B cell (primary cell): ENCODE measurements around the gene LIPK. TPM values are rescaled to one million over a fixed set of nuclear protein-coding genes. Genes with fewer than 3 reads are reported as not detected.

Experiments used
- ATAC-seq: fragments of 200-7000 bp; cut with Tn5 transposase; one replicate; pipeline ENCODE4 v1.10.0; 2021; ENCODE audit warnings: low read depth, mild to moderate bottlenecking, moderate number of reproducible peaks, moderate library complexity
- CTCF ChIA-PET: fragments of 350-600 bp; sonication (Branson Sonifier 250); formaldehyde crosslinking; loops from one replicate; lab custom pipeline; 2021; ENCODE audit warnings: antibody characterized with exemption, inconsistent platforms; lab: Charles Lee
- POLR2A ChIA-PET: fragments of 350-600 bp; sonication (Branson Sonifier 250); formaldehyde crosslinking; loops from one replicate; lab custom pipeline; 2021; ENCODE audit warnings: antibody characterized with exemption; lab: Charles Lee
- DNase-seq: peaks from one replicate; pipeline ENCODE4 v3.0.0; 2013
- H2AFZ ChIP-seq: 2 replicates; pipeline ENCODE4 v1.6.1; 2012; ENCODE audit warnings: mild to moderate bottlenecking, low read depth, low read length; ENCODE audit not compliant: insufficient read depth, poor library complexity, severe bottlenecking
- H3K27ac ChIP-seq, 2 donors: 1 replicate in 1 of 2; 2 replicates in 1 of 2; pipeline ENCODE4 v1.5.1; 2012 to 2013; ENCODE audit warnings: low read length in 2 of 2, mild to moderate bottlenecking in 2 of 2, moderate library complexity in 1 of 2
- H3K27me3 ChIP-seq, 4 experiments: fragments of 200-600 bp in 1 of 4; sonication (generic) in 1 of 4; replicated peaks in 1 of 4; 1 replicate in 2 of 4; 2 replicates in 2 of 4; pipeline versions ENCODE4 v1.6.1 to v1.7.0; 2013 to 2016; ENCODE audit warnings: low read length in 3 of 4, mild to moderate bottlenecking in 2 of 4, mixed read lengths in 1 of 4, moderate library complexity in 1 of 4; ENCODE audit not compliant: insufficient read depth in 4 of 4, control insufficient read depth in 3 of 4; ENCODE audit errors: control extremely low read depth in 1 of 4
- H3K36me3 ChIP-seq, 2 experiments: replicated peaks in 1 of 2; 1 replicate in 1 of 2; 2 replicates in 1 of 2; pipeline versions ENCODE4 v1.6.1 to v1.7.1; 2013; ENCODE audit warnings: low read length in 1 of 2; ENCODE audit not compliant: insufficient read depth in 2 of 2, control insufficient read depth in 1 of 2; ENCODE audit errors: control extremely low read depth in 1 of 2, extremely low read depth in 1 of 2
- H3K4me1 ChIP-seq, 2 donors: fragments of 200-600 bp in 1 of 2; sonication (generic) in 1 of 2; 1 replicate in 1 of 2; 2 replicates in 1 of 2; pipeline versions ENCODE4 v1.5.1 to v1.6.1; 2013 to 2017; ENCODE audit warnings: low read length in 2 of 2; ENCODE audit not compliant: control insufficient read depth in 2 of 2, insufficient read depth in 2 of 2
- H3K4me2 ChIP-seq: replicated peaks from 2 replicates; pipeline ENCODE3; 2012; ENCODE audit warnings: mild to moderate bottlenecking, low read depth, low read length; ENCODE audit not compliant: poor library complexity, severe bottlenecking
- H3K4me3 ChIP-seq, 5 experiments: fragments of 200-600 bp in 1 of 5; sonication (generic) in 1 of 5; 1 replicate in 3 of 5; 2 replicates in 2 of 5; pipeline versions ENCODE4 v1.5.1 to v1.7.0; 2011 to 2016; ENCODE audit warnings: low read length in 4 of 5, mild to moderate bottlenecking in 4 of 5, low read depth in 2 of 5, control low read depth in 1 of 5, moderate library complexity in 1 of 5; ENCODE audit not compliant: insufficient read depth in 1 of 5; ENCODE audit errors: control extremely low read depth in 1 of 5, extremely low read depth in 1 of 5
- H3K79me2 ChIP-seq: fragments of 200-600 bp; sonication (generic); one replicate; pipeline ENCODE4 v1.6.0; 2016; ENCODE audit warnings: low read length; ENCODE audit not compliant: control insufficient read depth, insufficient read depth
- H3K9ac ChIP-seq: fragments of 200-600 bp; sonication (generic); 2 replicates; pipeline ENCODE4 v1.6.1; 2017; ENCODE audit warnings: mild to moderate bottlenecking, low read length, moderate library complexity
- H3K9me3 ChIP-seq, 3 donors: one replicate each; pipeline versions ENCODE4 v1.6.1 to v1.7.1; 2013; ENCODE audit warnings: low read length in 2 of 3; ENCODE audit not compliant: control insufficient read depth in 2 of 3, insufficient read depth in 1 of 3; ENCODE audit errors: control extremely low read depth in 1 of 3
- H4K20me1 ChIP-seq: 2 replicates; pipeline ENCODE4 v1.6.0; 2012; ENCODE audit warnings: mild to moderate bottlenecking, low read length; ENCODE audit not compliant: insufficient read depth, control insufficient read depth, poor library complexity, severe bottlenecking
- H3K27ac Mint-ChIP-seq: one replicate; pipeline ENCODE4 v1.8.0; 2021; ENCODE audit warnings: mixed read lengths
- H3K27me3 Mint-ChIP-seq: one replicate; pipeline ENCODE4 v1.8.0; 2021; ENCODE audit warnings: mixed read lengths
- H3K4me1 Mint-ChIP-seq: one replicate; pipeline ENCODE4 v1.8.0; 2021; ENCODE audit warnings: mixed read lengths
- H3K4me3 Mint-ChIP-seq: one replicate; pipeline ENCODE4 v1.8.0; 2021; ENCODE audit warnings: mixed read lengths
- H3K9me3 Mint-ChIP-seq: one replicate; pipeline ENCODE4 v1.8.0; 2022; ENCODE audit warnings: mixed read lengths; ENCODE audit not compliant: insufficient read depth
- EZH2 ChIP-seq: IDR thresholded peaks from 2 replicates; pipeline ENCODE4 v1.6.1; 2012; ENCODE audit warnings: borderline replicate concordance, low read depth, mild to moderate bottlenecking, moderate library complexity, low read length; ENCODE audit not compliant: insufficient read depth, poor library complexity, severe bottlenecking
- WGBS: methylation state at CpG from one replicate; pipeline ENCODE4 v1.1.5; 2013; ENCODE audit warnings: missing lambda C conversion rate; ENCODE audit not compliant: insufficient coverage; 5-methylcytosine and 5-hydroxymethylcytosine counted together
- intact Hi-C: fragments of 100-400 bp; cut with micrococcal nuclease; formaldehyde crosslinking; loops from one replicate; pipeline ENCODE4 v1.10.0; 2022
- polyA plus RNA-seq: library from polyadenylated mRNA; depleted of rRNA; stranded (reverse); fragments of >200 nt; gene quantifications from 2 replicates; pipeline ENCODE4 v1.2.3, GENCODE V29; 2012
- total RNA-seq, 2 donors: library from RNA; stranded (reverse); fragments of 120-200 nt in 1 of 2; gene quantifications; 1 replicate in 1 of 2; 2 replicates in 1 of 2; pipeline versions ENCODE4 v1.2.3 to v1.2.4, GENCODE V29; 2013 to 2022
- TF ChIP-seq, protein P1 (sequence below): fragments of 200-600 bp; IDR thresholded peaks from one replicate; pipeline ENCODE4 v1.8.0; 2022; ENCODE audit warnings: antibody characterized with exemption, mild to moderate bottlenecking

The LIPK gene
- total and polyA plus RNA-seq, 2 donors (not counting 1 experiment from before 2014, with no cell fraction given) = not detected

- Mint-ChIP-seq H3K27me3 (peaks cover 37% of the 10 kb centered on the region), H3K9me3 (peaks cover 10% of the 10 kb centered on the region), H3K4me1 (no peaks in the 10 kb centered on the region), H3K4me3 (no peak overlapping the region), H3K27ac (no peak overlapping the region)
- no peak overlapping the region for H3K4me2 ChIP-seq
- H3K27me3 ChIP-seq = peaks cover 0 to 3% (median 1%) of the 10 kb centered on the region in 4 experiments
- no peak overlapping the region for H3K27ac ChIP-seq
- peaks cover 0 to 9% (median 1%) of the 10 kb centered on the region in 3 donors for H3K9me3 ChIP-seq
- ChIA-PET CTCF (no interaction called here), POLR2A (no interaction called here)
- intact Hi-C loops = no loop called here
- no peaks in the 10 kb centered on the region for H3K4me1 ChIP-seq
- no peak overlapping the region for H3K4me3 ChIP-seq
- no CpG with 5 or more reads among the region's 1 CpG for WGBS
- H2AFZ ChIP-seq = no peak overlapping the region
- TF ChIP-seq, protein P1, sequence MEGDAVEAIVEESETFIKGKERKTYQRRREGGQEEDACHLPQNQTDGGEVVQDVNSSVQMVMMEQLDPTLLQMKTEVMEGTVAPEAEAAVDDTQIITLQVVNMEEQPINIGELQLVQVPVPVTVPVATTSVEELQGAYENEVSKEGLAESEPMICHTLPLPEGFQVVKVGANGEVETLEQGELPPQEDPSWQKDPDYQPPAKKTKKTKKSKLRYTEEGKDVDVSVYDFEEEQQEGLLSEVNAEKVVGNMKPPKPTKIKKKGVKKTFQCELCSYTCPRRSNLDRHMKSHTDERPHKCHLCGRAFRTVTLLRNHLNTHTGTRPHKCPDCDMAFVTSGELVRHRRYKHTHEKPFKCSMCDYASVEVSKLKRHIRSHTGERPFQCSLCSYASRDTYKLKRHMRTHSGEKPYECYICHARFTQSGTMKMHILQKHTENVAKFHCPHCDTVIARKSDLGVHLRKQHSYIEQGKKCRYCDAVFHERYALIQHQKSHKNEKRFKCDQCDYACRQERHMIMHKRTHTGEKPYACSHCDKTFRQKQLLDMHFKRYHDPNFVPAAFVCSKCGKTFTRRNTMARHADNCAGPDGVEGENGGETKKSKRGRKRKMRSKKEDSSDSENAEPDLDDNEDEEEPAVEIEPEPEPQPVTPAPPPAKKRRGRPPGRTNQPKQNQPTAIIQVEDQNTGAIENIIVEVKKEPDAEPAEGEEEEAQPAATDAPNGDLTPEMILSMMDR = no peak
- TF ChIP-seq EZH2 = no peak
- DNase-seq (no peak), ATAC-seq (no peak)
- H3K79me2 ChIP-seq = no peaks in the 10 kb centered on the region
- no peaks in the 10 kb centered on the region for H3K36me3 ChIP-seq
- no peak overlapping the region for H3K9ac ChIP-seq
- H4K20me1 ChIP-seq = no peaks in the 10 kb centered on the region
Measured at GRCh38 chr10:88742448-88742847, 36.4 kb downstream of the LIPK start.

DNA sequence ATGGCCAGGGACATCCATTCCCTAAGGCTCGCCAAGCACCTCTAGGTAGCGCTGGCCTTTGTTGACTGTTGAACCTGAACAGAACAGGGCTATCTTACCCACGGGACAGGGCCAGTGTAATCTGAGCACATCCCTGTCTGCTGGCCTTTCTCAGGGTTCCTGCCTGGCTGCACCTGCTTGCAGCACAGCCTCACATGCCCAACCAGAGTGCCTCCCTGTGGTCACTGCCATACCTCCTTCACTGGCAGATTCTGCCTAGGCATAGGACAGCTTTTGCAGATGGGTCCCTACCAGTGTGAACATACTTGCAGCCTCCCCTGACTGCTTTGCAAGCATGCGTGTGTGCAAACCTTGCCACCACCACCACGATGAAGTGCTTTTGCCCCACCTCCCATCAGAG lies 38.0 kb downstream of the LIPK start:
- peaks cover 0 to 9% (median 1%) of the 10 kb centered on the region in 3 donors for H3K9me3 ChIP-seq
- H3K4me3 Mint-ChIP-seq = no peak overlapping the region
- WGBS = 95% methylated on average over 5 of the region's 5 CpGs
- ChIA-PET CTCF (interaction anchor here (0.6 kb wide), 1 partner anchor 67 kb away, joined by 3 read pairs; no protein-coding TSS in a partner anchor), POLR2A (no interaction called here)
- no peaks in the 10 kb centered on the region for H4K20me1 ChIP-seq
- H3K27me3 Mint-ChIP-seq = peaks cover 32% of the 10 kb centered on the region
- peaks cover 10% of the 10 kb centered on the region for H3K9me3 Mint-ChIP-seq
- no peak overlapping the region for H2AFZ ChIP-seq
- H3K27ac ChIP-seq = no peak overlapping the region
- no peaks in the 10 kb centered on the region for H3K4me1 ChIP-seq
- TF ChIP-seq EZH2 = no peak
- TF ChIP-seq, protein P1 = no peak
- no peaks in the 10 kb centered on the region for H3K36me3 ChIP-seq
- ATAC-seq (no peak), DNase-seq (no peak)
- H3K27me3 ChIP-seq = peaks cover 0 to 3% (median 1%) of the 10 kb centered on the region in 4 experiments
- H3K79me2 ChIP-seq = no peaks in the 10 kb centered on the region
- no peak overlapping the region for H3K4me2 ChIP-seq
- H3K4me3 ChIP-seq = no peak overlapping the region
- no peak overlapping the region for H3K27ac Mint-ChIP-seq
- no peak overlapping the region for H3K9ac ChIP-seq
- intact Hi-C loops = no loop called here
- H3K4me1 Mint-ChIP-seq = no peaks in the 10 kb centered on the region
